Caco-2 (cell line): ENCODE results near the gene KIF16B. TPM values are rescaled to one million over a fixed set of nuclear protein-coding genes. Genes with fewer than 3 reads are reported as not detected.
A peak's percentile ranks its signal among the peaks of the same experiment; 100 is the strongest.

Source experiments
- Bru-seq: library from RNA; stranded (reverse); fragments of 400-500 nt; gene quantifications from one replicate; lab custom pipeline; 2021; lab: Mats Ljungman, UMichigan
- BruChase-seq, 2 experiments: library from RNA; stranded (reverse); fragments of 400-500 nt; gene quantifications; one replicate each; lab custom pipeline; 2021; lab: Mats Ljungman, UMichigan
- BruUV-seq: library from RNA; stranded (reverse); fragments of 400-500 nt; replicated peaks from 2 replicates; lab custom pipeline; 2021; lab: Mats Ljungman, UMichigan
- CTCF ChIA-PET: fragments of 300-600 bp; sonication (Branson Sonifier 250); formaldehyde crosslinking; loops from one replicate; lab custom pipeline; 2022; ENCODE audit warnings: antibody characterized with exemption; lab: Charles Lee
- POLR2A ChIA-PET: fragments of 300-600 bp; sonication (Branson Sonifier 250); formaldehyde crosslinking; loops from one replicate; lab custom pipeline; 2022; ENCODE audit warnings: antibody characterized with exemption; lab: Charles Lee
- DNase-seq, 2 experiments: peaks; one replicate each; pipeline versions ENCODE4 v3.0.0 to v3.0.0-alpha.2; 2020 to 2022
- H3K27me3 ChIP-seq: replicated peaks from 2 replicates; pipeline ENCODE4 v1.6.0; 2011; ENCODE audit warnings: low read length; ENCODE audit not compliant: control insufficient read depth, insufficient read depth
- H3K36me3 ChIP-seq: 2 replicates; pipeline ENCODE4 v1.5.1; 2011; ENCODE audit warnings: low read length; ENCODE audit not compliant: control insufficient read depth, insufficient read depth
- H3K4me1 ChIP-seq: fragments of 250-450 bp; sonication (Bioruptor Pico); 2 replicates; pipeline ENCODE4 v1.5.1; 2020; ENCODE audit warnings: mild to moderate bottlenecking
- H3K4me3 ChIP-seq: 2 replicates; pipeline ENCODE4 v1.5.1; 2011; ENCODE audit warnings: low read depth, mild to moderate bottlenecking, control low read depth, low read length
- H3K9me3 ChIP-seq: fragments of 250-450 bp; sonication (Bioruptor Pico); 2 replicates; pipeline ENCODE4 v1.5.1; 2020; ENCODE audit warnings: mild to moderate bottlenecking, moderate library complexity
- H3K27ac Mint-ChIP-seq: one replicate; pipeline ENCODE4 v1.8.0; 2022; ENCODE audit warnings: mixed read lengths; ENCODE audit not compliant: unreplicated experiment
- H3K27me3 Mint-ChIP-seq: one replicate; pipeline ENCODE4 v1.8.0; 2022; ENCODE audit warnings: mixed read lengths; ENCODE audit not compliant: insufficient read depth, unreplicated experiment
- H3K36me3 Mint-ChIP-seq: one replicate; pipeline ENCODE4 v1.8.0; 2022; ENCODE audit warnings: mild to moderate bottlenecking, mixed read lengths; ENCODE audit not compliant: insufficient read depth, unreplicated experiment
- H3K4me1 Mint-ChIP-seq: one replicate; pipeline ENCODE4 v1.8.0; 2022; ENCODE audit warnings: low read depth, mixed read lengths; ENCODE audit not compliant: unreplicated experiment
- H3K4me3 Mint-ChIP-seq: one replicate; pipeline ENCODE4 v1.8.0; 2022; ENCODE audit warnings: mild to moderate bottlenecking, moderate library complexity, mixed read lengths; ENCODE audit not compliant: unreplicated experiment
- H3K9me3 Mint-ChIP-seq: one replicate; pipeline ENCODE4 v1.8.0; 2022; ENCODE audit warnings: mixed read lengths; ENCODE audit not compliant: unreplicated experiment
- CTCF ChIP-seq, 2 experiments: fragments of 200-600 bp in 1 of 2; IDR thresholded peaks; 1 replicate in 1 of 2; 2 replicates in 1 of 2; pipeline versions ENCODE4 v1.5.1 to v1.8.0; 2011 to 2022; ENCODE audit warnings: antibody characterized with exemption in 1 of 2, control low read depth in 1 of 2, inconsistent platforms in 1 of 2, low read depth in 1 of 2, low read length in 1 of 2, mild to moderate bottlenecking in 1 of 2, moderate library complexity in 1 of 2; ENCODE audit not compliant: insufficient read depth in 1 of 2, severe bottlenecking in 1 of 2, unreplicated experiment in 1 of 2
- intact Hi-C: fragments of 100-400 bp; cut with micrococcal nuclease; formaldehyde crosslinking; loops from one replicate; pipeline ENCODE4 v1.10.0; 2022; ENCODE audit not compliant: unreplicated experiment
- long read RNA-seq: library from polyadenylated mRNA; stranded (forward); transcript quantifications from one replicate; pipeline ENCODE4 v2.0.0, GENCODE V29; 2022
- total RNA-seq: library from RNA; stranded (reverse); gene quantifications from 2 replicates; pipeline ENCODE4 v1.2.3, GENCODE V29; 2022

The KIF16B gene
- total RNA-seq (10.9 and 11.3 TPM in 2 replicates), Bru-seq, nascent RNA (percentile 65 among the genes with signal in this experiment), BruChase-seq, experiment 1, labeled RNA remaining after a 2-hour chase (percentile 59 among the genes with signal in this experiment), BruChase-seq, experiment 2, labeled RNA remaining after a 6-hour chase (percentile 57 among the genes with signal in this experiment)
- long read RNA-seq, full-length matches to known transcripts: 5 of 12 reads
- long read RNA-seq, partial matches to known transcripts: 1 of 12 reads
- long read RNA-seq, other reads (novel, unspliced or antisense): 6 of 12 reads

GRCh38 chr20:16573001-16573965 lies at the start of gene KIF16B:
KIF16B (minus strand) TSS chr20:16573448; CDS start chr20:16573275, 173 bp downstream.
- Mint-ChIP-seq H3K27me3 (no peaks in the 10 kb centered on the region), H3K9me3 (no peaks in the 10 kb centered on the region), H3K27ac (peak within 1 kb of the TSS; percentile 91), H3K36me3 (peaks cover 15% of the 10 kb centered on the region), H3K4me1 (peaks cover 22% of the 10 kb centered on the region), H3K4me3 (peak within 1 kb of the TSS; percentile 86)
- peak; percentile 95 to 99 for DNase-seq
- BruUV-seq: TSS peak; percentile 84
- CTCF ChIA-PET: no interaction called here
- Histone ChIP-seq H3K4me3 (peak within 1 kb of the TSS; percentile 66), H3K27me3 (no peaks in the 10 kb centered on the region), H3K9me3 (no peaks in the 10 kb centered on the region), H3K4me1 (peaks cover 11% of the 10 kb centered on the region; the same call in 1 of the 2 replicates), H3K36me3 (peaks cover 1% of the 10 kb centered on the region; the same call in 1 of the 2 replicates)
- peak in 1 of 2 experiments; percentile 40 for TF ChIP-seq CTCF (IDR thresholded peaks at IDR 0.05; ENCODE audit: insufficient read depth in 1 of 2, low read depth in 1 of 2, low read length in 1 of 2, severe bottlenecking in 1 of 2, unreplicated experiment in 1 of 2)
- intact Hi-C loops: loop anchor here (2.0 to 10.0 kb wide), 4 partner anchors 46 to 298 kb away; no protein-coding TSS in a partner anchor
- POLR2A ChIA-PET: interaction anchor here (0.6 kb wide), 1 partner anchor 208 kb away, joined by 5 read pairs; no protein-coding TSS in a partner anchor

GRCh38 chr20:16622501-16622900 lies 49.3 kb upstream of the KIF16B start:
- Mint-ChIP-seq H3K27me3 (peaks cover under 1% of the 10 kb centered on the region), H3K27ac (no peak overlapping the region), H3K36me3 (no peaks in the 10 kb centered on the region), H3K4me1 (peaks cover 37% of the 10 kb centered on the region), H3K4me3 (no peak overlapping the region), H3K9me3 (peaks cover 11% of the 10 kb centered on the region)
- Histone ChIP-seq H3K4me1 (peaks cover 37% of the 10 kb centered on the region), H3K4me3 (no peak overlapping the region), H3K9me3 (peaks cover 6% of the 10 kb centered on the region; the same call in 1 of the 2 replicates), H3K27me3 (no peaks in the 10 kb centered on the region), H3K36me3 (no peaks in the 10 kb centered on the region)
- ChIA-PET CTCF (no interaction called here), POLR2A (no interaction called here)
- TF ChIP-seq CTCF (IDR thresholded peaks at IDR 0.05; ENCODE audit: insufficient read depth in 1 of 2, low read depth in 1 of 2, low read length in 1 of 2, severe bottlenecking in 1 of 2, unreplicated experiment in 1 of 2): no peak
- intact Hi-C loops: no loop called here
- no peak for DNase-seq
- BruUV-seq: no TSS peak
